Endothelial cell of umbilical vein (primary cell): ENCODE results near the gene KCNH4. TPM values are rescaled to one million over a fixed set of nuclear protein-coding genes. Genes with fewer than 3 reads are reported as not detected.

Experiments used
- BruUV-seq: library from RNA; stranded (reverse); fragments of 400-500 nt; replicated peaks from 2 replicates; lab custom pipeline; 2021; lab: Mats Ljungman, UMichigan
- CTCF ChIA-PET: fragments of 300-600, 350-600 bp; sonication (Branson Sonifier 250); formaldehyde crosslinking; loops from one replicate; lab custom pipeline; 2021; ENCODE audit warnings: antibody characterized with exemption, inconsistent platforms; lab: Charles Lee
- POLR2A ChIA-PET: fragments of 300-600, 350-600 bp; sonication (Branson Sonifier 250); formaldehyde crosslinking; loops from one replicate; lab custom pipeline; 2021; ENCODE audit warnings: antibody characterized with exemption, inconsistent platforms; lab: Charles Lee
- DNase-seq: peaks from one replicate; pipeline ENCODE4 v3.0.0-alpha.2; 2011; ENCODE audit warnings: low read depth, low spot score
- FAIRE-seq: peaks from 2 replicates; lab custom pipeline; 2011; peaks lifted over from hg19 to GRCh38; lab: Jason Lieb, UNC
- H2AFZ ChIP-seq: 2 replicates; pipeline ENCODE4 v1.6.0; 2012; ENCODE audit warnings: low read depth, low read length, control low read depth, inconsistent platforms
- H3K27ac ChIP-seq: 2 replicates; pipeline ENCODE4 v1.5.1; 2011; ENCODE audit warnings: low read depth, mild to moderate bottlenecking, control low read depth, low read length, moderate library complexity; ENCODE audit not compliant: insufficient read depth
- H3K27me3 ChIP-seq, 2 experiments: 2 replicates each; pipeline versions ENCODE4 v1.6.0 to v1.6.1; 2011; ENCODE audit warnings: low read length in 2 of 2, mixed read lengths in 1 of 2; ENCODE audit not compliant: control insufficient read depth in 2 of 2, insufficient read depth in 2 of 2
- H3K36me3 ChIP-seq, 2 experiments: 2 replicates in 1 of 2; 3 replicates in 1 of 2; pipeline ENCODE4 v1.5.1; 2011; ENCODE audit warnings: low read length in 2 of 2, mild to moderate bottlenecking in 1 of 2, moderate library complexity in 1 of 2; ENCODE audit not compliant: control insufficient read depth in 2 of 2, insufficient read depth in 2 of 2; ENCODE audit errors: extremely low read depth in 1 of 2
- H3K4me1 ChIP-seq: 3 replicates; pipeline ENCODE4 v1.5.1; 2011; ENCODE audit warnings: mild to moderate bottlenecking, low read length; ENCODE audit not compliant: control insufficient read depth, insufficient read depth; ENCODE audit errors: extremely low read depth
- H3K4me2 ChIP-seq: 2 replicates; pipeline ENCODE4 v1.6.1; 2011; ENCODE audit warnings: low read length, control low read depth, mixed read lengths; ENCODE audit not compliant: insufficient read depth
- H3K4me3 ChIP-seq, 3 experiments: fragments of 200-600 bp in 1 of 3; sonication (generic), shearing (Covaris generic) in 1 of 3; replicated peaks in 1 of 3; 2 replicates each; pipeline ENCODE4 v1.5.1; 2011 to 2016; ENCODE audit warnings: control low read depth in 3 of 3, low read length in 3 of 3, mild to moderate bottlenecking in 2 of 3, inconsistent platforms in 1 of 3, low read depth in 1 of 3, moderate library complexity in 1 of 3; ENCODE audit not compliant: insufficient read depth in 1 of 3
- H3K79me2 ChIP-seq: 2 replicates; pipeline ENCODE4 v1.6.0; 2012; ENCODE audit warnings: low read length, inconsistent platforms; ENCODE audit not compliant: control insufficient read depth, insufficient read depth
- H3K9ac ChIP-seq: replicated peaks from 2 replicates; pipeline ENCODE3; 2011; ENCODE audit warnings: low read length, control low read depth; ENCODE audit not compliant: insufficient read depth; ENCODE audit errors: extremely low read depth
- H3K9me1 ChIP-seq: replicated peaks from 3 replicates; pipeline ENCODE4 v1.6.0; 2011; ENCODE audit warnings: mild to moderate bottlenecking, low read length; ENCODE audit not compliant: control insufficient read depth, insufficient read depth; ENCODE audit errors: extremely low read depth
- H3K9me3 ChIP-seq: replicated peaks from 2 replicates; pipeline ENCODE4 v1.5.1; 2012; ENCODE audit warnings: low read length, inconsistent platforms; ENCODE audit not compliant: control insufficient read depth, insufficient read depth
- H4K20me1 ChIP-seq: replicated peaks from 2 replicates; pipeline ENCODE3; 2011; ENCODE audit warnings: mild to moderate bottlenecking, low read length; ENCODE audit not compliant: control insufficient read depth, insufficient read depth; ENCODE audit errors: extremely low read depth
- CTCF ChIP-seq, 2 donors: IDR thresholded peaks; 1 replicate in 1 of 2; 2 replicates in 1 of 2; pipeline ENCODE4 v1.5.1; 2011; ENCODE audit warnings: low read length in 2 of 2, mild to moderate bottlenecking in 2 of 2, moderate library complexity in 2 of 2, control low read depth in 1 of 2, inconsistent platforms in 1 of 2, low read depth in 1 of 2; ENCODE audit not compliant: insufficient read depth in 1 of 2; ENCODE audit errors: extremely low read depth in 1 of 2
- EZH2 ChIP-seq: IDR thresholded peaks from 2 replicates; pipeline ENCODE4 v1.6.1; 2012; ENCODE audit warnings: borderline replicate concordance, low read depth, mild to moderate bottlenecking, moderate library complexity, low read length, inconsistent platforms; ENCODE audit not compliant: severe bottlenecking
- FOS ChIP-seq: IDR thresholded peaks from 2 replicates; pipeline ENCODE4 v1.6.1; 2011; ENCODE audit warnings: mild to moderate bottlenecking, low read length, moderate library complexity, borderline replicate concordance; ENCODE audit not compliant: insufficient read depth
- GATA2 ChIP-seq: IDR thresholded peaks from 2 replicates; pipeline ENCODE4 v1.7.0; 2011; ENCODE audit warnings: low read depth, mild to moderate bottlenecking, moderate library complexity, mixed read lengths, low read length; ENCODE audit not compliant: insufficient read length, insufficient read depth
- JUN ChIP-seq: IDR thresholded peaks from 2 replicates; pipeline ENCODE4 v1.6.1; 2011; ENCODE audit warnings: borderline replicate concordance, low read depth; ENCODE audit not compliant: insufficient read length, insufficient read depth
- MAX ChIP-seq: IDR thresholded peaks from 2 replicates; pipeline ENCODE4 v1.6.1; 2011; ENCODE audit not compliant: insufficient read depth, insufficient read length
- MYC ChIP-seq: IDR thresholded peaks from one replicate; pipeline ENCODE4 v1.6.1; 2011; ENCODE audit warnings: mild to moderate bottlenecking, low read depth, low read length
- POLR2A ChIP-seq: IDR thresholded peaks from 2 replicates; pipeline ENCODE4 v1.6.1; 2012; ENCODE audit warnings: low read depth, mild to moderate bottlenecking, control low read depth, low read length
- POLR2AphosphoS5 ChIP-seq: IDR thresholded peaks from 2 replicates; pipeline ENCODE4 v1.6.1; 2012; ENCODE audit warnings: low read depth, mild to moderate bottlenecking, control low read depth, low read length, moderate library complexity; ENCODE audit not compliant: insufficient read depth
- dilution Hi-C: fragments of 300-500 bp; cut with MboI; formaldehyde crosslinking; loops from one replicate; pipeline ENCODE4 v1.15.0; 2019; ENCODE audit warnings: low sequenced_read_pairs; ENCODE audit not compliant: extremely low pct_ligation_motif_present
- intact Hi-C: fragments of 100-400 bp; cut with micrococcal nuclease; formaldehyde crosslinking; loops from one replicate; pipeline ENCODE4 v1.10.0; 2022
- polyA plus RNA-seq, 4 experiments: library from polyadenylated mRNA; depleted of rRNA in 3 of 4; stranded (reverse) in 3 of 4; unstranded in 1 of 4; fragments of >200 nt; gene quantifications; 2 replicates each; pipeline versions ENCODE4 v1.2.1 to v1.2.3, GENCODE V29; 2011 to 2012; ENCODE audit warnings: missing spikeins in 1 of 4
- total RNA-seq: library from RNA; stranded (reverse); gene quantifications from 2 replicates; pipeline ENCODE4 v1.2.3, GENCODE V29; 2021

Gene KCNH4
- total and polyA plus RNA-seq, 2 donors (not counting 3 experiments of a cell fraction or from before 2014, with no cell fraction given) = 0.11 TPM

GRCh38 chr17:42178817-42179216 lies 2.1 kb downstream of the KCNH4 start:
- POLR2A ChIA-PET = no interaction called here
- Histone ChIP-seq H3K27me3 (peaks cover 9 to 13% of the 10 kb centered on the region in 2 experiments), H3K4me2 (no peak overlapping the region), H3K9me1 (no peaks in the 10 kb centered on the region), H3K9me3 (no peaks in the 10 kb centered on the region), H3K36me3 (no peaks in the 10 kb centered on the region), H3K79me2 (no peaks in the 10 kb centered on the region), H2AFZ (no peak overlapping the region), H4K20me1 (no peaks in the 10 kb centered on the region), H3K4me1 (peaks cover 10% of the 10 kb centered on the region), H3K9ac (no peak overlapping the region), H3K27ac (no peak overlapping the region), H3K4me3 (no peak overlapping the region)
- CTCF ChIA-PET = interaction anchor here (0.8 kb wide), 1 partner anchor 15 kb away, joined by 3 read pairs; no protein-coding TSS in a partner anchor
- FAIRE-seq = no peak
- BruUV-seq = no TSS peak
- DNase-seq = no peak
- intact Hi-C loops = no loop called here
- no peak for TF ChIP-seq POLR2A
- no peak for TF ChIP-seq GATA2
- dilution Hi-C loops = no loop called here

- no peak overlapping the region for H3K4me2 ChIP-seq
- dilution Hi-C loops = no loop called here
- ChIA-PET POLR2A (no interaction called here), CTCF (no interaction called here)
- TF ChIP-seq FOS (no peak), MAX (no peak), POLR2A (no peak), EZH2 (no peak), MYC (no peak), POLR2AphosphoS5 (no peak), JUN (no peak), CTCF (IDR thresholded peaks at IDR 0.05; ENCODE audit: extremely low read depth in 1 of 2, insufficient read depth in 1 of 2, low read depth in 1 of 2, low read length in 2 of 2) (no peak), GATA2 (no peak)
- H3K79me2 ChIP-seq = no peaks in the 10 kb centered on the region
- DNase-seq (no peak), FAIRE-seq (no peak)
- H3K4me3 ChIP-seq = no peak overlapping the region
- no peaks in the 10 kb centered on the region for H3K9me1 ChIP-seq
- no peaks in the 10 kb centered on the region for H4K20me1 ChIP-seq
- no peaks in the 10 kb centered on the region for H3K36me3 ChIP-seq
- no peak overlapping the region for H3K27ac ChIP-seq
- H3K27me3 ChIP-seq = peaks cover 12 to 13% of the 10 kb centered on the region in 2 experiments
- H3K9me3 ChIP-seq = no peaks in the 10 kb centered on the region
- no TSS peak for BruUV-seq
- no peaks in the 10 kb centered on the region for H3K4me1 ChIP-seq
- no peak overlapping the region for H3K9ac ChIP-seq
- H2AFZ ChIP-seq = no peak overlapping the region
- intact Hi-C loops = no loop called here
Observed at GRCh38 chr17:42177684-42178083, 3.3 kb downstream of the KCNH4 start.
